ENCODE data around the gene TBC1D22A. TPM values are rescaled to one million over a fixed set of nuclear protein-coding genes. Genes with fewer than 3 reads are reported as not detected.

Gene TBC1D22A
- total RNA-seq, 2 donors from 2014 or later: 52.4 to 108 TPM

DNA sequence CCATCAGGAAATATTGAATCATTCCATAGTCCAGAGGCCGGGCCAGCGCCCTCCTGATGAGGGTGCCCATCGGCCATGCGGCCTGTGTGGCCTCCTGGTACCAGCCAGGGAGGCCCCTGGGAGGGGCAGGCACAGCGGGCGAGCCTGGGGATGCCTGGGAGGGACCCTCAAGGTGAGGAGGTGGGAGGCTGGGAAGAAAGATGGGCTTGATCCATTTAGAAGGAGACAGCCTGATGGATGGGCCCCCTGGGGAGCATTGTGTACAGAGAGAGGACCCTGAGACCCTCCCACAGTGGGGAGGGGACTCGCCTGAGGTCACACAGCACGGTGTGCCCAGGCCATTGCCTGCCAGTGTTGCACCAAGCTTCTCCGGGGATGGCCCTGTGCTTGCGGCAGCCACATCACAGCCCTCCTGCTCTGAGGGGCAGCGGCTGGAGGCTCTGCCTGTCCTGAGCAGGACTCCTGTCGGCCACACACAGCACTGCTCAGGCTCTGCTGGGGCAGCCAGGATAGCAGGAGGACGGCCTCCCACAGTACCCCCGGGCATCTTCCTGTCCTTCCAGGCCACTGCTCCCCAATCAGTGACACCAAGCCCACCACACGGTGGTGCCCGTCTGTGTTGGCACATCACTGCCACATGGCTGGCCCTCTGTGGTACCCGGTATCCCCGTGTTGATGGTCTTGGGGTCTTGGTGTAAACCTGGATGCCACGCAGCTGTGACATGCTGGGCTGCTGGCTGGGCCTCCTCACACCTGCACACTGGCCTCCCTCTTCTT lies 290.0 kb downstream of the TBC1D22A start:
- Mint-ChIP-seq H3K36me3 (ENCODE audit: low read depth) (peaks cover 49% of the 10 kb centered on the region), H3K27ac (no peak overlapping the region), H3K9me3 (no peaks in the 10 kb centered on the region), H3K4me3 (no peak overlapping the region), H3K4me1 (peaks cover 8% of the 10 kb centered on the region), H3K27me3 (no peaks in the 10 kb centered on the region)
- no peak for ATAC-seq (replicated peaks)

DNA sequence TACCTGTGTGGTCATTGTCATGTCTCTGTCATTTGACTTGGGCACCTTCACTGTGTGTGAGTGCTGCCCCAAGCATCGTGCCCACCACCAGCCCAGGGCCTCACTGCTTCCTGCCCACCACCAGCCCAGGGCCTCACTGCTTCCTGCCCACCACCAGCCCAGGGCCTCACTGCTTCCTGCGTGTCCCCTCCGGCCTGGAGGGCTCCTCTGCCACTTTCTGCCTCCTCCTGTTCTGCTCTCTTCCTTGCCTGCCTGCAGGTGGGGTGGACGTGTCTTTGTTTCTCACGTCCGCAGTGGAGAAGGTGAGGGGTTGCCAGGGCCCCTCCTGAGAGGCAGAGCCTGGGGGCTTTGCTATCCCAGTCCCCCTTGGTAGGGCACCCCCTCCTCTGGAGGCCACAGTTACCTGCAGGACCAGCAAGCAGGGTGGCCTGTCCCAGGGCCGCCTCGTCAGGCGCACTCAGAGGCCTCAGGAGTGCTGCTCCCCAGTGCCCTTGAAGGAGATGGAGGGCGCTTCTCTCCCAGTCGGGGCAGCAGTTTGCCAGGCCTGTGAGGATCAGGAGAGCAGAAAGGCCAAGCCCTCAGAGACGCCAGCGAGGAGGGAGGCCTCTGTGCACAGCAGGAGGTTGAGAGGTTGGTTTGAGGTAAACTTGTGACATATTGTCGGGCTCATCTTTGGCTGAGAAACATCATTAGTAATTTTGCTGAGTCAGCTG lies 290.7 kb downstream of the TBC1D22A start:
- Mint-ChIP-seq H3K27ac (no peak overlapping the region), H3K27me3 (no peaks in the 10 kb centered on the region), H3K9me3 (no peaks in the 10 kb centered on the region), H3K36me3 (ENCODE audit: low read depth) (peaks cover 55% of the 10 kb centered on the region), H3K4me3 (no peak overlapping the region), H3K4me1 (peaks cover 9% of the 10 kb centered on the region)
- ATAC-seq (replicated peaks): no peak

DNA sequence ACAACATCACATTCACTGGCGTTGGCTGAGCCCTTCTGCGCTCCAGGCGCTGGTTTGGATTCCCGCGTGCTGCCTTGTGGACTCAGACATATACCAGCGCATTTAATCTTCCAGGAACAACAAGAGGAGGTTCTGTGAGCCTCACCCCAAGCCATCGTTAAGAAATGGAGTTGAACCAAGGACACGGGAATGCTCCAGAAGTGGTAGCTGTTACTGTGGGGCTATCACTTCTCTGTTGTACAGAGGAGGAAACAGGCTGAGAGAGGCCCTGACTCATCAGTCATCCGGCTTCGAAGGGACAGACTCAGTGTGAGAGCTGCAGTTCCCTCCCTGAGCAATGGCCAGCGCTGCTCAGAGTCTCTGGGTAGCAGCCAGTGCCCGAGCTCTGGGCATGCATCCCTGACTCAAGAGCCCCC lies 291.3 kb downstream of the TBC1D22A start:
- Mint-ChIP-seq H3K4me3 (no peak overlapping the region), H3K9me3 (no peaks in the 10 kb centered on the region), H3K36me3 (ENCODE audit: low read depth) (peaks cover 60% of the 10 kb centered on the region), H3K27me3 (no peaks in the 10 kb centered on the region), H3K27ac (no peak overlapping the region), H3K4me1 (peaks cover 14% of the 10 kb centered on the region)
- ATAC-seq (replicated peaks): no peak

DNA sequence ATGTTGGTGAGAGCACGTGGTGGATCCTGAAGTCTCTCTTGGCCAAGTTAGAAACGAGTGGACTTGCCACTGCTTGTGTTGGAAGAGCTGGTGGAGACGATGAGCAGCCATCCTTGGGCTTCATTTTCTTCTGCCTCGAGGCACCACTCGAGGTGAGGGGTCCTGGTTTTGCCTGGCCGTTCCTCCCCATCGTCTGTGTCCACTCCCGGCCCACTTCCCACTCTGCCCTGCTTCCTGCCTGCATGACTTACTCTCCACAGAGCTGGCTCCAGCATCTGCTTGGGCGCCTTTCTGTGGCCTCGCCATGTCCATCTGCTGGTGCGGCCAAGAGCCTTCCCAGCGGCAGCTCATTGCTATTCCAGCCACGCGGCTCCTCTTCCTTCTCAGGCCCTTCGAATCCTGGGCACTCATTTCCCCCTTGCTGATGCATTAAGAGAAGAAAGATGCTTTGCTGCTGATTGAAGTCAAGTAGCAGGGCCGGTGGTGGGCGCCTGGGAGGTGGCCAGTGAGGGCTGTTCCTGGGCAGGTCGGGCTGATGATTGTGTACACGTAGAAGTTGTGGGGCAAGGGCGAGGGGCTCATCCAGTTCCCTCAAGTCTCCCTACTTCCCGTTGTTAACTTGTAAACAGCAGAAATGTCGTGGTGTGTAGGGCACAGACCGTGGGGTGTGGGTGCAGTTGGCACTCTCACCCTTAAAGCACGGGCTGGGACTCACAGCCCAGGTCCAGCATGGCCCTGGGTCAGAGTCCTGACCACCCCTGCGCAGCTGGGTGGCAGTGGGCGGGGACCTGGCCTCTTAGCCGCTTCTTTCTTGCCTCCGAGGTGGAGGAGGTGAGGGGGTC lies 292.0 kb downstream of the TBC1D22A start:
- Mint-ChIP-seq H3K4me1 (peaks cover 9% of the 10 kb centered on the region), H3K36me3 (ENCODE audit: low read depth) (peaks cover 63% of the 10 kb centered on the region)
- ATAC-seq (replicated peaks): no peak

DNA sequence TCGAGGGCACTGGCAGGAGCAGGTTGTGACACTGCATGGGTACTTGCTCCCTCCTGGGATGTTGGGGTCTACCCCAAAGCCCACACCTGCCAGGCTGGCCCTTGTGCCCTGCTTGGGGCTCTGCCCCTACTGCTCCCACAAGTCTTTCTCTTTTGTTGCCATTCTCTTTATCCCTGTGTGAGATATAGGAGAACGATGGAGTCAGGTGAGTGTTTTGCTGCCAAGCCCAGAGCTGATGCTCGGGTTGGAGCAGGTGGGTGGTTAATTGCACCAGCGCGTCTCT lies 292.6 kb downstream of the TBC1D22A start:
- peaks cover 65% of the 10 kb centered on the region for H3K36me3 Mint-ChIP-seq (ENCODE audit: low read depth)
- ATAC-seq (replicated peaks): no peak

More for the DNA sequence above, 292.0 kb downstream of the TBC1D22A start:
- Mint-ChIP-seq H3K27ac (no peak overlapping the region), H3K27me3 (no peaks in the 10 kb centered on the region), H3K9me3 (no peaks in the 10 kb centered on the region), H3K4me3 (no peak overlapping the region)

DNA sequence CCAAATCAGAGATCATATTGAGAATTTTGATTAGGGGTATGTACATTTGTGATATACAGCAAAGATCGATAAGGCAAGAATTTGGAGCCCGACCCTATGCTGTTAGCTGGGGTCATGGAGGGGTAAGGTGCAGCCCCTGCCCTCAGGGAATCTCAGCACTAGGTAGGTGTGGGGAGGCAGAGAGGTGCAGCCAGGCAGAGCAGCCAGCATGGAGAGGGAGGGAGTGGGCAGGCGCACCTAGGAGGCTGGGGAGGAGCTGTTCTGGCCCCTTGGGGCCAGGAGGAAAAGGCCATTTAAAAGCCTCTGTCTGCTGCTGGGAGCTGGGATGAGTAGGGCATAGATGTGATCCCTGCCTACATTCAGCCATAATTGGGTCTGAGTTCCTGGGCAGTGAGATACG lies 293.0 kb downstream of the TBC1D22A start:
- no peak overlapping the region for H3K4me3 Mint-ChIP-seq

More for the DNA sequence above, 292.6 kb downstream of the TBC1D22A start:
- peaks cover 5% of the 10 kb centered on the region for H3K4me1 Mint-ChIP-seq
- H3K27me3 Mint-ChIP-seq: no peaks in the 10 kb centered on the region
- no peak overlapping the region for H3K4me3 Mint-ChIP-seq
- H3K9me3 Mint-ChIP-seq: no peaks in the 10 kb centered on the region
- no peak overlapping the region for H3K27ac Mint-ChIP-seq

DNA sequence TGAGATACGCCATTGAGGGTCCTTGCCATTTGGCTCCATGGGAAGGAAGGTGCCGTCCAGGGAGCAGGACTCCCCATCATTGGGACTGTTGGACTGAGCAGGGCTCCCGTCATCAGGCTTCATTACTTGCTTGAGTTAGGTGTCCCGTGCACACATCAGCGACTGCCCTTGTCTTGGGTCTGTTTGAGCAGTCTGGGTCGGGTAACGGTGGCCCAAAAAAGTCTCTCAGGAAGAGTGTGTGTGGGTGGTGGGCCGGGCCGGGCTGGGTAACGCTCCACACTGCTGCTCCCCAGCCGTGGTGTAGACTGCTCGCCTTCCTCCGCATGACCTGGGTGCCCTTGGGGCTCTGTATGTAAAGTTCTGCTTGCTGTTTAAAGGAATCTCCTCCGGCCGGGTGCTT lies 293.5 kb downstream of the TBC1D22A start:
- H3K36me3 Mint-ChIP-seq (ENCODE audit: low read depth): peaks cover 74% of the 10 kb centered on the region
- no peak overlapping the region for H3K4me3 Mint-ChIP-seq
- ATAC-seq (replicated peaks): no peak

More for the DNA sequence above, 293.0 kb downstream of the TBC1D22A start:
- Mint-ChIP-seq H3K9me3 (no peaks in the 10 kb centered on the region), H3K36me3 (ENCODE audit: low read depth) (peaks cover 70% of the 10 kb centered on the region), H3K4me1 (peaks cover 5% of the 10 kb centered on the region), H3K27me3 (no peaks in the 10 kb centered on the region), H3K27ac (no peak overlapping the region)
- ATAC-seq (replicated peaks): no peak

DNA sequence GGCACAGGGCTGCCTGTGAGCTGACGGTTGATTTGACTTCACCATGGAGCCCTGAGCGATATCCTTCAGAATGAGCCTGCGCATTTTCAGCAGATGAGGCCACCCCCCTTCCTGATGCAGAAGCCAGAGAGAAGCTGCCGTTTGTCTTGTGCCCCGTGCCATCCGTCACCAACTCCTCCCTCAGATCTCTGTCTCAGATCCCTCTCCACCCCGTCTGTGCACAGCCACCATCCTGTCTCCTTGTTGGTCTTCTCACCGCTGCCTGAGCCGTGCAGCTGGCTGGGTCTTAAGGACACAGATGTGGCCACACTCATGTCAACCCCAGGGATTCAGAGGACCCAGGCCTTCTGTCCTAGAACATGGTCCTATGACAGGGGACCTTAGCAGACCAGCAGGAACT lies 293.9 kb downstream of the TBC1D22A start:
- no peak for ATAC-seq (replicated peaks)
- Mint-ChIP-seq H3K4me1 (peaks cover 5% of the 10 kb centered on the region), H3K36me3 (ENCODE audit: low read depth) (peaks cover 79% of the 10 kb centered on the region), H3K27me3 (no peaks in the 10 kb centered on the region), H3K4me3 (no peak overlapping the region), H3K9me3 (no peaks in the 10 kb centered on the region), H3K27ac (no peak overlapping the region)

More for the DNA sequence above, 293.5 kb downstream of the TBC1D22A start:
- H3K4me1 Mint-ChIP-seq: peaks cover 5% of the 10 kb centered on the region
- H3K9me3 Mint-ChIP-seq: no peaks in the 10 kb centered on the region
- H3K27me3 Mint-ChIP-seq: no peaks in the 10 kb centered on the region
- H3K27ac Mint-ChIP-seq: no peak overlapping the region

DNA sequence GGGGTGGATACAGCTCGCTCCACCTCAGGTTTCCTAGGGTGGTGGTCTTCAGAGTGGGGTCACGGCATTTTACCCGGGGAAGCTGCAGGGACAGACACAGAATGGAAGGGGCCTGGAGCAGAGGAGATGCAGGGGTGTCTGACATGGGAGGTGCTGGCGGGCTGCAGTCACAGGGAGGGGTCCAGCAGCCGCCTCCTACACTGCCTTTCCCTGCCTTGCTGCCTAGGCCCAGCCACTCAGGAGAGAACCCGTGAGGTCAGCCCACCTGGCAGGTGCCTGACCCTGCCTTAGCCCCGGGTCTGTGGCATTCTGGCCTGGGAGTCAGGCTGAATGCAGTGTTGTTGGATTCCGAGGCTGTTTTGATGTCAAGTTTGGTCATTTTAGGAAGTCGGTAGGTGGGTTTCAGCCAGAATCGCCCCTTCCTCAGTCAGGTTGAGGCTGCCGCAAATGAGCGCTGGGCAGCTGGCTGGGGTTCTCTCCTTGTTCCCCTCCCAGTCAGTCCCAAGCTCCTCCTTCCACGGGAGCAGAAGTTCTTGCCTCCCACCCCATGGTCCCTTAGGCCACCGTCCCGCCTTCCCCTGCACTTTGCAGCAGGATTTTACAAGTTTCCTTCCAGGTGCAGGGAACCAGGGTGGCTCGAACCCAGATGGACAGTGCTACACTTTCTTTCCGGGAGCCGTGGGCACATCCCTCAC lies 294.5 kb downstream of the TBC1D22A start:
- Mint-ChIP-seq H3K4me3 (no peak overlapping the region), H3K27me3 (no peaks in the 10 kb centered on the region), H3K36me3 (ENCODE audit: low read depth) (peaks cover 80% of the 10 kb centered on the region), H3K4me1 (peaks cover 5% of the 10 kb centered on the region), H3K27ac (no peak overlapping the region), H3K9me3 (no peaks in the 10 kb centered on the region)
- no peak for ATAC-seq (replicated peaks)

DNA sequence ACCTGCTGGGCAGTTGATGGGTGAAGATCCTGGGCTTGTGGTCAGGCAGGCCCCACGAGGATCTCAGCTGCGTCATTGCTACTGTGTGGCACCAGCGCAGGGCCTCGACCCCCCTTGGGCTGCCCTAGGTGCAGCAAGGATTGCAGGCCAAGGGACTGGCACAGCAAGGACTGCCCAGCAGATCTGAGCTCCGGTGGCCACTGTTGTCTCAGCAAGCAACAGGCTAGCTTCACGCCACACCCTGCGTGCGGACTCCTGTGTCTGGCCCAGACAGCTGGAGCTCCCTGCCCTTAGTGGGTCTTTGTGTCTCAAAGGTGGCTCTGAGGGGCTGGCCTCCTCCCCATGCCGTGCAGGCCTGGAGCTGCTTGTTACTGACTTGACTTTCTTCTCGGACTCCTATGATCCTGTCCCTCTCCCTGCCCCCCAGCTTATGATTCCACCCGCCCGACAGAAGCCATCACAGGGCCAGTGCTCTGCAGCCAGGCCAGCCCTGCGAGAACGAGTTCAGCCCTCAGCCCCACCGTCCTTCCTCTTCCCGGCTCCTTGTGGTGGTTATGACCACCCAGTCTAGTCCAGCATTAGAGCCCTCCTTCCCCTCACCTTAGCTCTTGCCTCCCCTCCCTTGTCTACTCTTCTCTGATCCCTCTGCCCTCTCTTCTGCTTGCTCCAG lies 295.6 kb downstream of the TBC1D22A start:
- no peaks in the 10 kb centered on the region for H3K27me3 Mint-ChIP-seq
- H3K4me3 Mint-ChIP-seq: no peak overlapping the region
- peaks cover 5% of the 10 kb centered on the region for H3K4me1 Mint-ChIP-seq
- H3K27ac Mint-ChIP-seq: peak overlapping the region; percentile 6
- ATAC-seq (replicated peaks): no peak
- H3K36me3 Mint-ChIP-seq (ENCODE audit: low read depth): peaks cover 90% of the 10 kb centered on the region
- no peaks in the 10 kb centered on the region for H3K9me3 Mint-ChIP-seq

DNA sequence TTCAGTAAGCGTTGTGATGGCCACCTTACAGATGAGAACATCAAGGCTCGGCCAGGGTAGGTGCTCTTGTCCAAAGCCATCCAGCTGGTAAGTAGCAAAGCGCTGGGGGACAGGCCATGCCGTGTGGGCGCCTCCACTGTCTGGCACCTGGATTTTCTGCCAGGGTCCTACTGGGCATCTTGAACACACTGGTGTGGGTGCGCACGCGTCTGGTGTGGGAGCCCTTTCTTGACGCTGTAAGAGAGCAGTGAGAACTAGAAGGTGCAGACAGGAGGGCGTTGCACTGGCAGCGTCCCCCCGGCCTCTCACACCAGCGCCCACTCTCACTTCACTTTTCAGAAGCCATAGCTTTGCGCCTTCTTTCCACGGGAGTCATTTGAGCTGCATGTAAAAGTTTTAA lies 296.6 kb downstream of the TBC1D22A start:
- Mint-ChIP-seq H3K36me3 (ENCODE audit: low read depth) (peaks cover 91% of the 10 kb centered on the region), H3K27ac (no peak overlapping the region), H3K27me3 (no peaks in the 10 kb centered on the region), H3K4me1 (peaks cover 5% of the 10 kb centered on the region), H3K9me3 (no peaks in the 10 kb centered on the region), H3K4me3 (no peak overlapping the region)
- ATAC-seq (replicated peaks): no peak

DNA sequence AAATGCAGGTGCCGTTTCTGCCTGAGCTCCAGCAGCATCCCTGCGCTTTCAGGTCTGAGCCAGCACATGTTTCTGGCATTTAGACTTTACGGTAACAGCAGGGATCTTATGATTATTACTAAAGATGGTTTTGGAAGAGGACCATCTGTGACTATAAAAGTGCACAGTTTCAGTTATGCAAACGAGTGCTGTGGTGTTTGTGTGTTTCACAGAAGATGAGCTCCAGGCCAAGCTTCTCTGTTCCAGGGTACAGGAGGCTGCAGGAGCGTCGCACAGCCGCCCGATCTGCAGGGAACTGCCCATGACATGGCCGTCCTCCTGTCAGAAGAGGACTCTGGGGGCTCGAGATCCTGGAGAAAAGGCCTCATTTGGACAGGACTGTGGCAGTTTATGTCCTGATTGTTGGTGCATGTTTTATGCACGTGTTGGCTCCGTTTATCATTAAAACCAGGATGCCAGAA lies 297.3 kb downstream of the TBC1D22A start:
- Mint-ChIP-seq H3K4me1 (peaks cover 5% of the 10 kb centered on the region), H3K27ac (no peak overlapping the region)

DNA sequence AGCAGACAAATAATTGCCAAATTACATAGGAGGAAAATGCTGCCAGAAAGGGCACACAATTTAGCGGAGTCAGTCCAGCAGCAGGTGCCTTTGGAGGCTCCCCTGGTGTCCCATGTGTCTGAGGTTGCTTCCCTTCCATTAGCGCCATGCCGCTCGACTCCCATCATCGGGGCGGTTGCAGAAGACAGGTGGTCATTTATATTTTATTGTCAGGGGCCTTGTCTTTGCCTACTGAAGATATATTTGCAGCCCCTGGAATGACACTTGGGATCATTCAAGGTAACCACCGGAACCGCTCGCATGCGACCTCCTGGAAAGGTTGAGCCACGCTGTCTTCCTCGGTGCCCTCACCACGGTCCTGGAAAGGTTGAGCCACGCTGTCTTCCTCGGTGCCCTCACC lies 298.3 kb downstream of the TBC1D22A start:
- H3K27me3 Mint-ChIP-seq: no peaks in the 10 kb centered on the region
- peaks cover 10% of the 10 kb centered on the region for H3K4me1 Mint-ChIP-seq
- H3K36me3 Mint-ChIP-seq (ENCODE audit: low read depth): peaks cover 84% of the 10 kb centered on the region
- no peak for ATAC-seq (replicated peaks)
- H3K4me3 Mint-ChIP-seq: no peak overlapping the region
- no peaks in the 10 kb centered on the region for H3K9me3 Mint-ChIP-seq
- no peak overlapping the region for H3K27ac Mint-ChIP-seq

More for the DNA sequence above, 297.3 kb downstream of the TBC1D22A start:
- Mint-ChIP-seq H3K9me3 (no peaks in the 10 kb centered on the region), H3K4me3 (no peak overlapping the region), H3K36me3 (ENCODE audit: low read depth) (peaks cover 92% of the 10 kb centered on the region), H3K27me3 (no peaks in the 10 kb centered on the region)
- ATAC-seq (replicated peaks): no peak
